Glutamatergic neuron (in vitro differentiated cells): ENCODE results near the gene ZNF683. TPM values are rescaled to one million over a fixed set of nuclear protein-coding genes. Genes with fewer than 3 reads are reported as not detected.

Experiments
- DNase-seq: peaks from one replicate; pipeline ENCODE4 v3.0.0; 2022
- H3K27ac Mint-ChIP-seq: one replicate; pipeline ENCODE4 v1.8.0; 2020; ENCODE audit warnings: mild to moderate bottlenecking, mixed read lengths, inconsistent platforms; ENCODE audit not compliant: unreplicated experiment
- H3K27me3 Mint-ChIP-seq: one replicate; pipeline ENCODE4 v1.8.0; 2020; ENCODE audit warnings: mild to moderate bottlenecking, moderate library complexity, mixed read lengths, inconsistent platforms; ENCODE audit not compliant: unreplicated experiment
- H3K36me3 Mint-ChIP-seq: one replicate; pipeline ENCODE4 v1.8.0; 2020; ENCODE audit warnings: mild to moderate bottlenecking, mixed read lengths, inconsistent platforms; ENCODE audit not compliant: unreplicated experiment
- H3K4me1 Mint-ChIP-seq: one replicate; pipeline ENCODE4 v1.8.0; 2020; ENCODE audit warnings: mild to moderate bottlenecking, low read depth, mixed read lengths, inconsistent platforms; ENCODE audit not compliant: unreplicated experiment
- H3K4me3 Mint-ChIP-seq: one replicate; pipeline ENCODE4 v1.8.0; 2020; ENCODE audit warnings: mild to moderate bottlenecking, mixed read lengths, inconsistent platforms; ENCODE audit not compliant: unreplicated experiment
- H3K9me3 Mint-ChIP-seq: one replicate; pipeline ENCODE4 v1.8.0; 2020; ENCODE audit warnings: mild to moderate bottlenecking, moderate library complexity, mixed read lengths, inconsistent platforms; ENCODE audit not compliant: unreplicated experiment
- total RNA-seq: library from RNA; stranded (reverse); fragmentation: NEBNext Ultra II Directional; extraction: Animal tissue kit (Norgen Biotek cat#: 25700); gene quantifications from one replicate; pipeline ENCODE4 v1.2.1, GENCODE V29; 2021; ENCODE audit not compliant: unreplicated experiment
- TF ChIP-seq, protein P1 (sequence below): fragments of 200-600 bp; sonication (generic); IDR thresholded peaks from one replicate; pipeline ENCODE4 v1.5.0; 2021; ENCODE audit not compliant: partially characterized antibody, unreplicated experiment

Gene ZNF683
- total RNA-seq, 1 donor from 2014 or later: not detected

DNA sequence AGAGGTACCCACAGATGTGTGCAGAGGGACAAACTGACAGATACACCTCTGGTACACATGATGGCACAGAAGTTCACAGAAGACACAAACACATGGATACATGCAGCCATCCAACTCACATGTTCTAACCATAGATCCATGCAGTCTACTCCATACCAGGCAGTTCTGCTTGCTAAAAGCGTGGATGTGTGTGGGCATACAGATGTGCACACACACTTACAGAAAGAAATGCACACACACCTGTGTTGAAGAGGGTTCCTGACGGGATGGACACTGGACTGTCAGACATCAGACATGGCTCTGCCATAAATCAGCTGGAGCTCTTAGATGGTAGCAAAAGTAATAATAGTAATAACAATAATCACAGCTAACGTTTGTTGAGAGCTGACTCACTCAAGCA lies 48.0 kb downstream of the ZNF683 start:
- H3K27ac Mint-ChIP-seq: no peak overlapping the region

DNA sequence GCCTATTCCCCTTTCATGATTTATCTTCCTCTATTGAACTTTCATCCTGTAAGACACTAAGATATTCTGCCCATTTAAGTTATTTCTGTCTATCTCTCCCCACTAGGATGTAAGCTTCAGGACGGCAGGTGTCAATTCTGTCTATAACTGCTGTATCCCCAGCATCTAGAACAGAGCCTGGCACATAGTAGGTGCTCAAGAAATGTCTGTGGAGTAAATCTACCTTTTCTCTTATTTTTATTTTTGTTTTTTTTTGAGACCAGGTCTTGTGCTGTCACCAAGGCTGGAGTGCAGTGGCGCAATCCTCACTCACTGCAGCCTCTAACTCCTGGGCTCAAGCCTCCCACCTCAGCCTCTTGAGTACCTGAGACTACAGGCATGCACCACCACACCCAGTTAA lies 49.2 kb downstream of the ZNF683 start:
- peaks cover 7% of the 10 kb centered on the region for H3K27me3 Mint-ChIP-seq
- H3K4me1 Mint-ChIP-seq: peaks cover 7% of the 10 kb centered on the region
- no peaks in the 10 kb centered on the region for H3K9me3 Mint-ChIP-seq
- H3K27ac Mint-ChIP-seq: no peak overlapping the region
- no peak overlapping the region for H3K4me3 Mint-ChIP-seq
- H3K36me3 Mint-ChIP-seq: no peaks in the 10 kb centered on the region
- TF ChIP-seq, protein P1, sequence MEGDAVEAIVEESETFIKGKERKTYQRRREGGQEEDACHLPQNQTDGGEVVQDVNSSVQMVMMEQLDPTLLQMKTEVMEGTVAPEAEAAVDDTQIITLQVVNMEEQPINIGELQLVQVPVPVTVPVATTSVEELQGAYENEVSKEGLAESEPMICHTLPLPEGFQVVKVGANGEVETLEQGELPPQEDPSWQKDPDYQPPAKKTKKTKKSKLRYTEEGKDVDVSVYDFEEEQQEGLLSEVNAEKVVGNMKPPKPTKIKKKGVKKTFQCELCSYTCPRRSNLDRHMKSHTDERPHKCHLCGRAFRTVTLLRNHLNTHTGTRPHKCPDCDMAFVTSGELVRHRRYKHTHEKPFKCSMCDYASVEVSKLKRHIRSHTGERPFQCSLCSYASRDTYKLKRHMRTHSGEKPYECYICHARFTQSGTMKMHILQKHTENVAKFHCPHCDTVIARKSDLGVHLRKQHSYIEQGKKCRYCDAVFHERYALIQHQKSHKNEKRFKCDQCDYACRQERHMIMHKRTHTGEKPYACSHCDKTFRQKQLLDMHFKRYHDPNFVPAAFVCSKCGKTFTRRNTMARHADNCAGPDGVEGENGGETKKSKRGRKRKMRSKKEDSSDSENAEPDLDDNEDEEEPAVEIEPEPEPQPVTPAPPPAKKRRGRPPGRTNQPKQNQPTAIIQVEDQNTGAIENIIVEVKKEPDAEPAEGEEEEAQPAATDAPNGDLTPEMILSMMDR: no peak
- DNase-seq: no peak

More for the DNA sequence above, 48.0 kb downstream of the ZNF683 start:
- H3K4me3 Mint-ChIP-seq: no peak overlapping the region
- TF ChIP-seq, protein P1: no peak
- no peaks in the 10 kb centered on the region for H3K9me3 Mint-ChIP-seq
- peaks cover 7% of the 10 kb centered on the region for H3K4me1 Mint-ChIP-seq
- H3K36me3 Mint-ChIP-seq: no peaks in the 10 kb centered on the region
- H3K27me3 Mint-ChIP-seq: peaks cover 7% of the 10 kb centered on the region
- no peak for DNase-seq

DNA sequence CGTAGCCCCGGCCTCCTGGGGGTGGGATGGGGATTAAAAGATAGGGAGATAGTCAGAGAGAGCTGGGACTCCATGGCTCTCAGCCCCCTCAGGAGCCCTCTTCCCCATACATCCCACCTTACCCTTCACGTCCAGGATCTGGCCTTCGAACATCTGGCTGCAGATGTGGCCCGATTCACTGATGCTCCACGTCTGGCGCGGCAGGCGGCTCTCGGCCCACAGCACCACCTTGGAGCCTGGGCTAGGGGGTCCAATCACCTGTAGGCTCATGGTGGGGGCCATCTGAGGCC lies 50.6 kb downstream of the ZNF683 start:
- Mint-ChIP-seq H3K27me3 (peaks cover 7% of the 10 kb centered on the region), H3K27ac (no peak overlapping the region), H3K36me3 (no peaks in the 10 kb centered on the region), H3K9me3 (no peaks in the 10 kb centered on the region), H3K4me1 (peaks cover 7% of the 10 kb centered on the region), H3K4me3 (no peak overlapping the region)
- TF ChIP-seq, protein P1: no peak
- no peak for DNase-seq

DNA sequence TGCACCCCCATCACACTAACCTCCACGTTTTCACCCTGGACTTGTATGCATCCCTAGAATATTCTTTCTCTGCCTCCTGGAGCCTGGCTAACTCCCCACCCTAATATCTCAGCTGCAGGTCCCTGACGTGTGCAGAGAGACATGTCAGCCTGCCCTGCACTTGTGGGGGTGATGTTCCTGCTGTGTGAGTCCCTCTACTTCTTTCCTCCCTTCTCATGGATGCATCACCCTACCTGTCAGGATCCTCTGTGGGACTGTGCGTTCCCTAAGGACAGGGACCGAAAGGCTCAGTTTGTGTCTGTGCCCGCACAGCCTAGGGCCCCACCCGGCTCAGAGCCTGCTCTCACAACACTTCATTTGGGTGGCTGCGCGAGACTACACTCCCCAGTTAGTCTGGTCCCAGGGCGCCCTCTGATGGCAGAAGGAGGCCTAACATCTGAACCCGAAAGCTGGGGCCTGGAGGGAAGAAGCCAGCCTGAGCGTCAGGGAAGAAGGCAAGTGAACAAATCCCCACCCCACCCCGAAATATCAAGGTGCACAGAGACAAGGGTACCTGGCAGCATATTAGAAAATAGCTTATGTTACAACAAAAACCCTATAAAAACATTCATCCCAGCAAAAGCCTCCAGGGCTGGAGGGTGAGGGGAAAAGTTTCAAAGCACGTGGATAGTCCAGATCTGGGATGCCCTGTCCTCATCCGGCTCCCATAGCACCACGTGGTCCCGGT lies 51.1 kb downstream of the ZNF683 start:
- Mint-ChIP-seq H3K27ac (peak overlapping the region; percentile 49), H3K4me1 (peaks cover 7% of the 10 kb centered on the region), H3K36me3 (no peaks in the 10 kb centered on the region), H3K4me3 (peak overlapping the region; percentile 75), H3K27me3 (peaks cover 7% of the 10 kb centered on the region), H3K9me3 (no peaks in the 10 kb centered on the region)
- peak; percentile 97 for DNase-seq
- TF ChIP-seq, protein P1: peak; percentile 79

DNA sequence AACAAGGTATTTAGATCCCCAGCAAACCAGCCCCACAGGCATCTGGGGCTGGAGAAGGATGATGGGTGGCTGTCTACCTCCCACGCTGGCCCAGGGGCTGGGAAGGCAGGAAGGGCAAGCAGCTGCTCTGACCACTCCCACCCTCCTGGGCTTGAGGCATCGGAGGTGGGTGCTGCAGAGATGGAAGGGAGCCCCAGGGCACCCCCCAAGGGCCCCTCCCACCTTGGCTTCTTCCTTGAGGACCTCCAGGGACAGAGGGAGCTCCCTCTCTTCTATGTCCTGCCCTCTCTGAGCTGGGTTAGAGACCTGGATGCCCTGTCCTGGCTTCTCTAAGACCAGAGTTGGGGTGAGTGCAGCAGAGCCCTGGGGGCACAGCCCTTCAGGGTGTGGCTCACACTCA lies 51.7 kb downstream of the ZNF683 start:
- Mint-ChIP-seq H3K4me1 (peaks cover 7% of the 10 kb centered on the region), H3K27ac (peak overlapping the region; percentile 49), H3K9me3 (no peaks in the 10 kb centered on the region), H3K27me3 (peaks cover 7% of the 10 kb centered on the region), H3K4me3 (no peak overlapping the region), H3K36me3 (no peaks in the 10 kb centered on the region)
- TF ChIP-seq, protein P1: no peak
- no peak for DNase-seq
